ENCODE data around the gene CRYM.
"Not testable (repeated sequence)": the region's sequence is repeated elsewhere in the genome, so short reads cannot be mapped to it uniquely, and the experiment has no call there.

CRYM gene

DNA sequence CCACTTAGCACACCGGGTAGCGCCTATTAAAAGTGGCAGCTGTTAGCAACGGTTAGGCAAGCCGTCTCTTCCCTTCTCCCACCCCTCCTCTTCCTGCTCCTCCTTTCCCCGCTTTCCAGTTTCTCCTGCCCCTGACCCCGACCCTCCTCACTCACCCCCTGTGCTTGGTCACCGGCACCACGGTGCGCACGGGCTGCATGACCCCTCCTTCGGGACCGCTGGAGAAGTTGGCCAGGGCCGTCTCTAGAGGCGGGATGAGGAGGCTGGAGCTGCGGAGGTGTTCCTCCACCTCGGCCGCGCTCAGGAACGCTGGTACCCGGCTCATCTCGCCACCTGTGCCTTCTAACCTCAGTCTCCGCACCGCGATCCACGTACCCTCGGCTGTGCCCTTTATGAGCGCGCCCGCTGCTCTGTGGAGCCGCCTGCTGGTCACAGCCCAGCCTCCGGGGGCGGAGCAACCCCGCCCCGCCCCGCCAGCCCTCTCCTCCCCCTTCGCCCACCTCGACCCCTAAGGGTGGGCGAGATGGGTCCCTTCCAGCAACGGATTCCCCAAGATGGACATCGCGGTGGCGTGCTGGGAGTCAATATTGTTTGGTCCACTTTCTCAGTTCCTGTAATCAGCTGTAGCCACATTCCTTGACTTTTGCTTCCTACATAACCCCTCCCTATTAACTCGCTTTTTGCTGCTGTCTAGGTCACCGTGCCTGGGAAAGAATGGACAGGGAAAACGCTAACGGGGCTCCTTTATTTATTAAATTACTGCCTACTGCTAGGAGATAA is at the start of gene CRYM:
Gene CRYM, minus strand, starts transcription at position 364 of the 780 bp plus-strand sequence. Its CDS starts 39 bp downstream, at position 325.
- TF ChIP-seq, protein P1, sequence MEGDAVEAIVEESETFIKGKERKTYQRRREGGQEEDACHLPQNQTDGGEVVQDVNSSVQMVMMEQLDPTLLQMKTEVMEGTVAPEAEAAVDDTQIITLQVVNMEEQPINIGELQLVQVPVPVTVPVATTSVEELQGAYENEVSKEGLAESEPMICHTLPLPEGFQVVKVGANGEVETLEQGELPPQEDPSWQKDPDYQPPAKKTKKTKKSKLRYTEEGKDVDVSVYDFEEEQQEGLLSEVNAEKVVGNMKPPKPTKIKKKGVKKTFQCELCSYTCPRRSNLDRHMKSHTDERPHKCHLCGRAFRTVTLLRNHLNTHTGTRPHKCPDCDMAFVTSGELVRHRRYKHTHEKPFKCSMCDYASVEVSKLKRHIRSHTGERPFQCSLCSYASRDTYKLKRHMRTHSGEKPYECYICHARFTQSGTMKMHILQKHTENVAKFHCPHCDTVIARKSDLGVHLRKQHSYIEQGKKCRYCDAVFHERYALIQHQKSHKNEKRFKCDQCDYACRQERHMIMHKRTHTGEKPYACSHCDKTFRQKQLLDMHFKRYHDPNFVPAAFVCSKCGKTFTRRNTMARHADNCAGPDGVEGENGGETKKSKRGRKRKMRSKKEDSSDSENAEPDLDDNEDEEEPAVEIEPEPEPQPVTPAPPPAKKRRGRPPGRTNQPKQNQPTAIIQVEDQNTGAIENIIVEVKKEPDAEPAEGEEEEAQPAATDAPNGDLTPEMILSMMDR (IDR thresholded peaks at IDR 0.05; ENCODE audit: insufficient read depth, low read depth, low read length, missing control alignments), result peak; percentile 85
- peak; percentile 54 for DNase-seq (ENCODE audit: low read depth)
- H3K4me3 ChIP-seq (ENCODE audit: low read depth, low read length), result peak within 1 kb of the TSS; percentile 43

GRCh38 chr16:21327046-21327445 is 49.0 kb upstream of the CRYM start:
- H3K4me3 ChIP-seq (ENCODE audit: low read depth, low read length), result no peak overlapping the region
- DNase-seq (ENCODE audit: low read depth), result no peak
- TF ChIP-seq, protein P1 (IDR thresholded peaks at IDR 0.05; ENCODE audit: insufficient read depth, low read depth, low read length, missing control alignments), result no peak

GRCh38 chr16:21326459-21326858 is 48.4 kb upstream of the CRYM start:
- no peak for DNase-seq (ENCODE audit: low read depth)
- TF ChIP-seq, protein P1 (IDR thresholded peaks at IDR 0.05; ENCODE audit: insufficient read depth, low read depth, low read length, missing control alignments), result no peak
- no peak overlapping the region for H3K4me3 ChIP-seq (ENCODE audit: low read depth, low read length)

DNA sequence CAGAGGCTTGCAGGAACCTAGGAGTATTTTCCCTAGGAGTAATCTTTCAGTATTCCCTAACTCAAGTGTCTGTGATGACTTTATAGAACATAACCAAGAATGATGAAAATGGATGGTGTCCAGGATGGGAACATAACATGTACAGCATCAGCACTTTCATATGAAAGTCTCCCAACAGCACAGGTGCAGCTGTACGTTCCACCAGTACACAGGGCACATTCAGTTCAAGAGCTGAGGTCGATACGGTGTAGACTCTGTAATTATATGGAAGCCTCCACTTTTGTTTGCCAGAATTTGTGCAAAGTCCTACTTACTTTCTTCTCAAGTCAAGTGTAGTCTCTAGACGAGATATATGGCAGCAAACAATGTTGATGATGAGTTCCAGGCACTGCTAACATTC is 46.2 kb upstream of the CRYM start:
- DNase-seq (ENCODE audit: low read depth), result no peak
- TF ChIP-seq, protein P1 (IDR thresholded peaks at IDR 0.05; ENCODE audit: insufficient read depth, low read depth, low read length, missing control alignments), result no peak
- H3K4me3 ChIP-seq (ENCODE audit: low read depth, low read length), result no peak overlapping the region

- not testable (repeated sequence) for DNase-seq (ENCODE audit: low read depth); H3K4me3 ChIP-seq (ENCODE audit: low read depth, low read length)
Measured at GRCh38 chr16:21322251-21322650, 44.2 kb upstream of the CRYM start.

- TF ChIP-seq, protein P1 (IDR thresholded peaks at IDR 0.05; ENCODE audit: insufficient read depth, low read depth, low read length, missing control alignments), result no peak
- no peak overlapping the region for H3K4me3 ChIP-seq (ENCODE audit: low read depth, low read length)
- DNase-seq (ENCODE audit: low read depth), result no peak
Measured at GRCh38 chr16:21321736-21322135, 43.6 kb upstream of the CRYM start.

GRCh38 chr16:21314339-21314738 is 36.2 kb upstream of the CRYM start:
- DNase-seq (ENCODE audit: low read depth), result no peak
- TF ChIP-seq, protein P1 (IDR thresholded peaks at IDR 0.05; ENCODE audit: insufficient read depth, low read depth, low read length, missing control alignments), result no peak
- H3K4me3 ChIP-seq (ENCODE audit: low read depth, low read length), result no peak overlapping the region

DNA sequence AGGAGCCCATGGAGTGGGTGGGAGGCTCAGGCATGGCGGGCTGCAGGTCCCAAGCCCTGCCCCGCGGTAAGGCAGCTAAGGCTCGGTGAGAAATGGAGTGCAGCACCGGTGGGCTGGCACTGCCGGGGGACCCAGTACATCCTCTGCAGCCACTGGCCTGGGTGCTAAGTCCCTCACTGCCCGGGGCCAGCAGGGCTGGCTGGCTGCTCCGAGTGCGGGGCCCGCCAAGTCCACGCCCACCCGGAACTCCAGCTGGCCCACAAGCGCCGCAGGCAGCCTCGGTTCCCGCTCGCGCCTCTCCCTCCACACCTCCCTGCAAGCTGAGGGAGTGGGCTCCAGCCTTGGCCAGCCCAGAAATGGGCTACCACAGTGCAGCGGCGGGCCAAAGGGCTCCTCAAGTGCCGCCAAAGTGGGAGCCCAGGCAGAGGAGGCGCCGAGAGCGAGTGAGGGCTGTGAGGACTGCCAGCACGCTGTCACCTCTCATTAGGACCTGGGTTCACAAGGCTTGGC is 34.8 kb upstream of the CRYM start:
- DNase-seq (ENCODE audit: low read depth); H3K4me3 ChIP-seq (ENCODE audit: low read depth, low read length): not testable (repeated sequence)

- DNase-seq (ENCODE audit: low read depth); H3K4me3 ChIP-seq (ENCODE audit: low read depth, low read length): not testable (repeated sequence)
Measured at GRCh38 chr16:21312046-21312445, 34.0 kb upstream of the CRYM start.

DNA sequence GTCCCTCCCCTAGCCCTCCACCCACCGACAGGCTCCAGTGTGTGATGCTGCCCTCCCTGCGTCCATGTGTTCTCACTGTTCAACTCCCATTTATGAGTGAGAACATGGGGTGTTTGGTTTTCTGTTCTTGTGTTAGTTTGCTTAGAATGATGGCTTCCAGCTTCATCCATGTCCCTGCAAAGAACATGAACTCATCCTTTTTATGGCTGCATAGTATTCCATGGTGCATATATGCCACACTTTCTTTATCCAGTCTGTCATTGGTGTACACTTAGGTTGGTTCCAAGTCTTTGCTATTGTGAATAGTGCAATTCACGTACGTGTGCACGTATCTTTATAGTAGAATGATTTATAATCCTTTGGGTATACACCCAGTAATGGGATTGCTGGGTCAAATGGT is 28.6 kb upstream of the CRYM start:
- H3K4me3 ChIP-seq (ENCODE audit: low read depth, low read length); DNase-seq (ENCODE audit: low read depth): not testable (repeated sequence)
